Measurements from ENCODE around the gene SEC23A.
"Not testable (repeated sequence)": the region's sequence is repeated elsewhere in the genome, so short reads cannot be mapped to it uniquely, and the experiment has no call there.

The SEC23A gene

GRCh38 chr14:39102969-39103957 is at the start of gene SEC23A:
TSS of gene SEC23A (minus strand) at chr14:39103235. CDS start at chr14:39096118, 7,117 bp downstream.
- FAIRE-seq, result peak; percentile 86

- no peak for FAIRE-seq
Observed at GRCh38 chr14:39145266-39145966, 42.4 kb upstream of the SEC23A start.

GRCh38 chr14:39143226-39143625 is 40.2 kb upstream of the SEC23A start:
- FAIRE-seq, result not testable (repeated sequence)

DNA sequence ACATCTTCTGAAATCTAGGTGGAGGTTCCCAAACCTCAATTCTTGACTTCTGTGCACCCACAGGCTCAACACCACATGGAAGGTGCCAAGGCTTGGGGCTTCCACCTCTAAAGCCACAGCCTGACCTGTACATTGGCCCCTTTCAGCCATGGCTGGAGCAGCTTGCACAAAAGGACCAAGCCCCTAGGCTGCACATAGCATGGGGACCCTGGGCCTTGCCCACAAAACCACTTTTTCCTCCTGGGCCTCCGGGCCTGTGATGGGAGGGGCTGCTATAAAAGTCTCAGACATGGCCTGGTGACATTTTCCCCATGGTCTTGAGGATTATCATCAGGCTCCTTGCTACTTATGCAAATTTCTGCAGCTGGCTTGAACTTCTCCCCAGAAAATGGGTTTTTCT is 38.6 kb upstream of the SEC23A start:
- FAIRE-seq, result not testable (repeated sequence)

DNA sequence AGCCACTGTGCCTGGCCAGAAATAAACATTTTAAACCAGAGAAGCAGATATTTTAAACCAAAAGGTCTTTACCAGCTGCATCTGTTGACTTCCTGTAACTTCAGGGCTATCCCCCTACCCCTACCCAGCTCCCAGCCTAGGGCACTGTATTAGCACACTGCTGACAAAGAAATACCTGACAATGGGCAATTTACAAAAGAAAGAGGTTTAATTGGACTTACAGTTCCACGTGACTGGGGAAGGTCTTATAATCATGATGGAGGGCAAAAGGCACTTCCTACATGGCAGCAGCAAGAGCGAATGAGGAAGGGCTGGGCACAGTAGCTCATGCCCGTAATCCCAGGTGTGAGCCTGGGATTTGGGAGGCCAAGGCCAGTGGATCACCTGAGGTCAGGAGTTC is 37.1 kb upstream of the SEC23A start:
- FAIRE-seq, result no peak

- no peak for FAIRE-seq
Observed at GRCh38 chr14:39138440-39138839, 35.4 kb upstream of the SEC23A start.

DNA sequence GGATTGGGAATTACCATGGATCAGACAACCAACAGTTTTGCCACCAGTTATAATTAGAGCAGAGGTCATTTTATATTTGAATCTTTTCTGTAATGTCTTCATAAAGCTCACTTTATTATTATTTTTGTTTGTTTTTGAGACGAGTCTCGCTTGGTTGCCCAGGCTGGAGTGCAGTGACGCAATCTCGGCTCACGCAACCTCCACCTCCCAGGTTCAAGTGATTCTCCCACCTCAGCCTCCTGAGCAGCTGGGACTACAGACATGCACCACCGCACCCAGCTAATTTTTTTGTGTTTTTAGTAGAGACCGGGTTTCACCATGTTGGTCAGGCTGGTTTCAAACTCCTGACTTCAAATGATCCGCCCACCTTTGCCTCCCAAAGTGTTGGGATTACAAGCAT is 34.8 kb upstream of the SEC23A start:
- not testable (repeated sequence) for FAIRE-seq

- no peak for FAIRE-seq
Observed at GRCh38 chr14:39122330-39123138, 19.5 kb upstream of the SEC23A start.

GRCh38 chr14:39114073-39114838 is 11.2 kb upstream of the SEC23A start, which contains the start of gene GEMIN2:
TSS of gene GEMIN2 (plus strand) at chr14:39114323. CDS start at chr14:39114339, 16 bp downstream.
- FAIRE-seq, result peak; percentile 96

DNA sequence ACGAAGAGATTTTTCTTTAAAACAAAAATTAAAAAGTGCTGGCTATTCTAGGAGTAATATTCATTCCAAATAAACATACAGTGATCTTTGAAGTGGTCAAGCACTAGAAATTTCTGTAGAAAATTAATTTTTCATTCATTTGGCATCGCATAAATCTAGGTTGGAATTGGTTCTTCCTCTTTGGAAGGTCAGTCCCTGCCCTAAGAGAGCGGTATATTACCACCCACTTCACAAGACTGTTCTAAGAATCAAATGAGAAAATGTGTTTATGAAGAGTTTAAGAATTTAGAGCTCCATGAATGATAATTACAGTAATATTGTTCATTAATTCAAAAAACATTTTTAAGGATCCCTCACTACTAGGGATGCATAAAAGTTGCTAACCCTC is 10.6 kb upstream of the SEC23A start:
- peak; percentile 48 for FAIRE-seq

DNA sequence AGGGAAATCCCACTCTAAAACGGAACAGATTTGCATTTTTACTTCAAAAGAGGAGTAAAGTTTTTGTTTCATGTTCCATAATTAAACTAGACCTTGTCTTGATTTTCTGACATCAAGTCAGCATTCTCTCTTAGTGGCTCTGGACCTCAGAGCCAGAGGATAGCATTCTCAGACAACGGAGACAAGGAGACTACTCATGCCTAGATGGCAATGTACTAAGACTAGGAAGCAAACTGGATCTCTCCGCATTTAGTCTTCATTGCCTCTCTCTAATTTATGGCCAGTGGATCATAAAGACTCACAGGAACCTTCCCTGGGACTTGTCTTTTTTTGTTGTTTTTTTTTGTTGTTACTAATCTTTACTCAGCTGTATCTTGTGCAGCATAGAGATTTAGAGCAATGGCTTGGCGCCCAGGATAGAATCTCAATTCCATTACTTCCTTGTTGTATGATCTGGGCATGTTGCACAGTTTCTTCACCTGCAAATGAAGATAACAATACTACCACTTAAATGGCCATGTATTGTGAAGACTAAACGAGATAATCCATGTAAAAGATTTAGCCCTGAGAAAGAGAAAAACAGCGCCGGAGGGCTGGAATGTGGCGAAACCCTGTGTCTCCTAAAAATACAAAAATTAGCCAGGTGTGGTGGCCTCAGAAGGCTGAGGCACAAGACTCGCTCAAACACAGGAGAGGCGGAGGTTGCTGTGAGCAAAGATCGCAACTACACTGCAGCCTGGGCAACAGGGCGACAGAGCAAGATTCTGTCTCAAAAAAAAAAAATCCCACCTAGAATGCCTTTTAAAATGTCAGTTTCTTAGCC is 7.1 kb upstream of the SEC23A start:
- no peak for FAIRE-seq

DNA sequence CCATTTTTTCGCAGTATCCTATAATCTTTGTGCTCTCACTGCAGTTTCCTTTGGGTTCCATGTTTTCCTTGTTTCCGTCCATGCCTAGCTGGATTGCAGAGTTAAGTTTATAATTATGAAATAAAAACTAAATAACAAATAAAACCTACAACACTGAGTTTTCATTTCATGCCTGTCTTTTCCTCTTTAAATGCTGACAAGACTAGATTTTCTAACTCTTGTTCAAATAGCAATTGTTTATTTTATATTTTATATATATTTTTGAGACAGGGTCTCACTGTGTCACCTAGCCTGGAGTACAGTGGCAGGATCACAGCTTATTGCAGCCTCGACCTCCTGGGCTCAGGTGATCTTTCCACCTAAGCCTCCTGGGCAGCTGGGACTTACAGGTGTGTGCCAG is 5.8 kb upstream of the SEC23A start:
- FAIRE-seq, result no peak

- FAIRE-seq, result peak; percentile 95
Observed at GRCh38 chr14:39107591-39107996, 4.6 kb upstream of the SEC23A start.

DNA sequence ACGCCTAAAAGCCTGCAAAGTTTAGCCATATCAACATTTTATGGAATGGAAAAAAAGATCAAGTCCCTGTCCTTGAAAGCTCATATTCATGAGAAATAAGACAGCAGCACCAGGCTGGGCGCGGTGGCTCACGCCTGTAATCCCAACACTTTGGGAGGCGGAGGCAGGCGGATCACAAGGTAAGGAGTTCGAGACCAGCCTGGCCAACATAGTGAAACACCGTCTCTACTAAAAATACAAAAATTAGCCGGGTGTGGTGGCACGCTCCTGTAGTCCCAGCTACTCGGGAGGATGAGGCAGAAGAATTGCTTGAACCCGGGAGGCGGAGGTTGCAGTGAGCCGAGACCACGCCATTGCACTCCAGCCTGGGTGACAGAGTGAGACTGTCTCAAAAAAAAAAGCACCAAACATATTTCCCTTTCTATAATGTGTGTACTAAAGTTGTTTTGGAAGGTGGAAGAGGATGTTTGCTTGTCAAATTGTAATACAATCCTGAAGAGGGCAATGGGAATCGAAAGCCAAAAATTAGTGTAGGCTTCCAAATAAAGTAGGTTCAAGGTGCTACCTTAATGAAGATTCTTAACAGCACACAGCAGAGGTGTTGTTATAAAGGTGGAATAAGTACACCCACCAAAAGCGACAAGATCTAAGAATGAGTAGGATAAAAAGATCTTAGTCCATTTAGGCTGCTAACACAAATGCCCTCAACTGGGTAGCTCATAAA is 1.2 kb upstream of the SEC23A start:
- FAIRE-seq, result not testable (repeated sequence)

- FAIRE-seq, result no peak
Observed at GRCh38 chr14:39102265-39102968, 618 bp downstream of the SEC23A start.

GRCh38 chr14:39099748-39100147 is 3.3 kb downstream of the SEC23A start:
- FAIRE-seq, result no peak

DNA sequence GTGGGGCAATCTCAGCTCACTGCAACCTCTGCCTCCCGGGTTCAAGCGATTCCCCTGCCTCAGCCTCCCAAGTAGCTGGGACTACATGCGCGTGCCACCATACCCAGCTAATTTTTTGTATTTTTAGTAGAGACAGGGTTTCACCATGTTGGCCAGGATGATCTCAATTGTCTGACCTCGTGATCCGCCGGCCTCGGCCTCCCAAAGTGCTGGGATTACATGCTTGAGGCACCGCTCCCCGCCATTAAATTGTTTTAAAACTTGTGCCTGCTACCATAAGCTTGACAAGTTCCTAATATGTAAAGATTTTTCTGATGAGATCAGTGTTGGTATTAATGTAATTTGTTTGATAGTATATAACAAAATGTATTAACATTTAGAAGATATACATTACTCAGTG is 3.8 kb downstream of the SEC23A start:
- FAIRE-seq, result not testable (repeated sequence)

DNA sequence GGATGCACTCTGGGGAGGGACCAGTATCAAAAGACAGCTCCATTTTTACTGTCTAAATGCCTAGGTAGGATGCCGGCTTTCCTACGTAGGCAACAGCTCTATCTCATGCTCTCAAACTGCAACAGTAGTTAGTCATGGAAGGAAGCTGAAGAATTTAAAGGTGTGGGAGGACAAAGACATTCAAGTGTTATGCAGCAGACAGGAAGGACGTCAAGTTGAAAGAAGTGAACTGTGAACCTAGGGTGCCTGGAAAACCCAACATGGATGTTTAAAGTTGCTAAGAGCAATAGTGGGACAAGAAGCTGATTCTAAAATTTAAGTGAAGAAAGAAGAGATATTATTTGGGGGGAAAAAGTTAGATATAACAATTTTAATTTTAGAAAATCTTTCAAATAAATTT is 5.9 kb downstream of the SEC23A start:
- FAIRE-seq, result no peak

DNA sequence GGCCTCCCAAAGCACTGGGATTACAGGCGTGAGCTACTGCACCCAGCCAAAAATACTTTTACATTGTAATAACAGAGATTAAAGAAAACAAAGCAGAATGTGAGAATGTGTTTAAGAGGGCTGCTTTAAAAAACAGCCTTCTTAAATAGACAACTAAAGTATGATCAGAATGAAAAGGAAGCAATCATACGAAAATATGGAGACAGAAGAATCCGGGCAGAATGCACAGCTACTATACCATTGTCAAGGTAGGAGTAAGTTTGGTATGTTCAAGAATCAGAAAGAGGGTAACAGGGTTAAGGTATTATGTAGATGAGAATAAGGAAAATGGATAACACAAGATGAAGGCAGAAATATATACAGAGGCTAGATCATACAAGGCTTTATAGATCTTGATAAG is 8.5 kb downstream of the SEC23A start:
- no peak for FAIRE-seq

- FAIRE-seq, result no peak
Observed at GRCh38 chr14:39091716-39092115, 11.3 kb downstream of the SEC23A start.

All from G401.6 (cell line).